Astrocyte of the hippocampus (primary cell): ENCODE data around the gene NHEJ1.

ENCODE experiments used
- DNase-seq: peaks from one replicate; pipeline ENCODE4 v3.0.0; 2011; ENCODE audit warnings: low read depth, low spot score

NHEJ1 gene

GRCh38 chr2:219029829-219030165 lies 130.8 kb downstream of the NHEJ1 start:
- peak; percentile 89 for DNase-seq

- DNase-seq = no peak
Measured at GRCh38 chr2:219028996-219029828, 131.4 kb downstream of the NHEJ1 start.

- DNase-seq = no peak
Measured at GRCh38 chr2:219028141-219028540, 132.5 kb downstream of the NHEJ1 start.

GRCh38 chr2:219027511-219028055 lies 133.0 kb downstream of the NHEJ1 start:
- DNase-seq = no peak

GRCh38 chr2:219026946-219027345 lies 133.7 kb downstream of the NHEJ1 start:
- DNase-seq = no peak

- DNase-seq = peak; percentile 18
Measured at GRCh38 chr2:219025637-219026585, 134.7 kb downstream of the NHEJ1 start.
